GM13976 (cell line): ENCODE measurements around the gene ADGRG2.

Source experiments
- DNase-seq: peaks from one replicate; pipeline ENCODE4 v3.0.0; 2012; ENCODE audit warnings: low spot score
- CTCF ChIP-seq: IDR thresholded peaks from 2 replicates; pipeline ENCODE4 v1.5.1; 2012; ENCODE audit warnings: borderline replicate concordance, mild to moderate bottlenecking; ENCODE audit not compliant: insufficient read depth; ENCODE audit errors: extremely low read depth, missing control alignments, control extremely low read depth
- in situ Hi-C: fragments of 300-500 bp; cut with MboI; formaldehyde crosslinking; loops from one replicate; pipeline ENCODE4 v1.12.0; 2022; ENCODE audit warnings: low sequenced_read_pairs, mixed read lengths, inconsistent platforms; ENCODE audit not compliant: unreplicated experiment

Gene ADGRG2

GRCh38 chrX:18946157-18946556, 176.1 kb downstream of the ADGRG2 start:
- TF ChIP-seq CTCF = no peak
- in situ Hi-C loops = loop anchor here (25.0 kb wide), 1 partner anchor 391 kb away; the partner anchor contains the start of gene PDHA1
- no peak for DNase-seq

- in situ Hi-C loops = loop anchor here (25.0 kb wide), 1 partner anchor 392 kb away; the partner anchor contains the start of gene PDHA1
Measured at GRCh38 chrX:18945483-18945882, 176.8 kb downstream of the ADGRG2 start.

GRCh38 chrX:18944482-18944881, 177.8 kb downstream of the ADGRG2 start:
- in situ Hi-C loops = loop anchor here (25.0 kb wide), 1 partner anchor 393 kb away; the partner anchor contains the start of gene PDHA1
- no peak for DNase-seq
- no peak for TF ChIP-seq CTCF

More at GRCh38 chrX:18945483-18945882, 176.8 kb downstream of the ADGRG2 start:
- no peak for DNase-seq
- TF ChIP-seq CTCF = no peak

GRCh38 chrX:18941896-18942295, 180.4 kb downstream of the ADGRG2 start:
- no peak for DNase-seq
- no peak for TF ChIP-seq CTCF
- in situ Hi-C loops = loop anchor here (25.0 kb wide), 1 partner anchor 395 kb away; the partner anchor contains the start of gene PDHA1
